ENCODE results near the gene FOXP1. TPM values are rescaled to one million over a fixed set of nuclear protein-coding genes. Genes with fewer than 3 reads are reported as not detected.

FOXP1 gene
- total RNA-seq, 2 experiments from 2014 or later, result 120 to 122 TPM

DNA sequence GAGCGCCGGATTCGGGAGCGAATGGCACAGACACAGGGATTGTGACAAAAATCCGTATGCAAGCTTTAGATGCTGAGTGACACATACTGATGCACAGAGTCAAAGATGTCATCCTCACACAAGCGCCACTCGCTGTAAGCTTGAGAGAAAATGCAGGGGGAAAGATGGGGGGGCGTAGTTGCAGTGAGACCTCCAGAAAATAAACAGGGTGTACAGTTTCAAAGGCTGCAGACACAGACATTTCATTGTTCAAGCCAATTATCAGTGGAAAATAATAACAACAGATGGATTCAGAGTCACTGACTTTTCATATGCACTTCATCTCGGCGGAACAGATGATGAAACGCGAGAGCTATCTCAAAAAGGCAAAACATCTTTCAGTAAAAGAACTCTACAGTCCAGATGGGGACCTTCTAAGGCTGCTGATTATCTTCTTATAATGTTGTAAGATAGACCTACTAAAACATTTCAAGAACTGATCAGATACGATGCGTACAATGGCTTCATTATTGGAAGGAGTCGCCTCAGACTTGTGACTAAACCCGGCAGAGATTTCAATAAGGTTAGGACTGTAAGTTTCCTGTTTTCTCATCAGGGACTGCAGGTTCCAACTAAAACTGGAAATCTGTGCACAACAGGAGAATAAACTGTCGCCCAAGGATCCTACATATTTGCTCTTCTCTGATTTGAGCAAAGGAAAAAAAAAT lies 275.4 kb downstream of the FOXP1 start:
- DNase-seq (no peak), ATAC-seq (no peak)
- Mint-ChIP-seq H3K27me3 (ENCODE audit: low read depth) (no peaks in the 10 kb centered on the region), H3K4me3 (peak overlapping the region; percentile 49), H3K36me3 (ENCODE audit: low read depth) (peaks cover 3% of the 10 kb centered on the region), H3K27ac (peak overlapping the region; percentile 75), H3K4me1 (ENCODE audit: low read depth) (peaks cover 72% of the 10 kb centered on the region), H3K9me3 (ENCODE audit: insufficient read depth) (no peaks in the 10 kb centered on the region)
- ChIA-PET POLR2A (interaction anchor here (0.5 to 1.2 kb wide), 6 partner anchors 50 to 376 kb away, joined by 3 to 8 read pairs (median 4); no protein-coding TSS in a partner anchor), CTCF (interaction anchor here (0.7 to 3.6 kb wide), 11 partner anchors 8 to 759 kb away, joined by 3 to 14 read pairs (median 3); no protein-coding TSS in a partner anchor)

DNA sequence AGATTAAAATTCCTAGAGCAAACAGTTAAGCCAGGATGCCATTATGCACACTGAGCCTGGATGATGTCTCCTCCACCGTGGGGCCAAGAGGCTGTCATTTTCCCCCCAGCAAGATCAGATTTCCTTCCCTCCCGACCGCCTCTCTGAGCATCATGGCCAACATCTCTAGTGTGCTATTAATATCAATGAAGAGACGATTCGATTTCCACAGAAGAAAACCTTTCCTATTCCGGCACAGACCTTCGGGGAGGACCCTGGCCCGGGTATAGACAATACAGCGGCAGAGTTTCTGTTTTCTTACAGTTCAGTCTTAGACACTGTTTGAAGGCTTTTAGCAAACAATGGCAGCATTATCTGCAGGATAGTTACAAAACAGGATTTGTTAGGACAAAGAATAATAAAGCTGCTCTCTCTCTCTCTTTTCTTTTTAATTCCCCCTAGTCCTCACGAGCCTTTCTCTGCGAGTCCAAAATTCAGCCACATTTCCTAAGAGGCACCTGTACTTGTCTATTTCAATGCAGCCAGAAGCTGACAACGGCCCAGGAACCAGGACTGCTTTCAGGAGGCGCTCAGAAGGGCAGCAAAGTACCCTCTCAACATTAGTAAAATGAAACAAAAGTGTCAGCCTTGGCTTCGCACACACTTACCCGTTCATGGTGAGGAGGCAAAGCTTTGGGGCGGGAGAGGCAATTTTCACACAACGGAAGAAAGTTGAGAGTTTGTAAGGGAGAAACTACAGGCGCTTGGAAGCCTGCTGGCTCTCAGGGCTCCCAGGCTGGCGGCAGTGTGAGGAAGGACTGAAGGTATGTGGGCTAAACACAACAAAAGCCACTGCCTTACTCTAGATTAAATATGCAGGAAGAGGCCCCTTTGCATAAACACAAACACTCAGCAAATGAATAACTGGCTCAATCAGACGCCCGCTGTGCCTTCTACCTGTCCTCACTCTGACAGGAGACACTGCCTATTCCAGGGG lies 278.0 kb downstream of the FOXP1 start:
- Mint-ChIP-seq H3K4me1 (ENCODE audit: low read depth) (peaks cover 80% of the 10 kb centered on the region), H3K27ac (peak overlapping the region; percentile 92), H3K36me3 (ENCODE audit: low read depth) (peaks cover 5% of the 10 kb centered on the region), H3K9me3 (ENCODE audit: insufficient read depth) (no peaks in the 10 kb centered on the region), H3K27me3 (ENCODE audit: low read depth) (no peaks in the 10 kb centered on the region), H3K4me3 (peak overlapping the region; percentile 89)
- CTCF ChIA-PET, result interaction anchor here (0.6 to 2.7 kb wide), 12 partner anchors 9 to 755 kb away, joined by 3 to 8 read pairs (median 4); no protein-coding TSS in a partner anchor
- POLR2A ChIA-PET, result interaction anchor here (0.5 to 2.7 kb wide), 6 partner anchors 31 to 279 kb away, joined by 3 to 13 read pairs (median 7); no protein-coding TSS in a partner anchor
- DNase-seq (peak; percentile 46), ATAC-seq (peak; percentile 38)

DNA sequence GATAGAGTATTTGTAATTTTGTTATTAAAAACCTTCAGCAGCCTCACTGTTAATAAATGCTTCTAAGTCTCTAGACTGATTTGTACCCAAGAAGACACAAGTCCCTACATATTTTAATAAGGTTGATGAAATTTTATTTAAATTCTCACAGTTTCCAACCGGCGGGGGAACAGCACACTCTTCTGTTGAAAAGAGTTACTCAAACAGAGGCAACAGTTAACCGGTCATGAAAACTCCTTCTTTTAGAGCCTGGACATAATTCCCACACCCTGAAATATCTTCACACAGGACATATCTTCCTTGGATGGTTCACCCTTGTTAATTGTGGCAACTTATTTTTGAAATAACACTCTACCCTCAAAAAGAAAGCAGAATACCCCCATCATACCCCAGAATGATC lies 278.8 kb downstream of the FOXP1 start:
- DNase-seq, result peak; percentile 60

DNA sequence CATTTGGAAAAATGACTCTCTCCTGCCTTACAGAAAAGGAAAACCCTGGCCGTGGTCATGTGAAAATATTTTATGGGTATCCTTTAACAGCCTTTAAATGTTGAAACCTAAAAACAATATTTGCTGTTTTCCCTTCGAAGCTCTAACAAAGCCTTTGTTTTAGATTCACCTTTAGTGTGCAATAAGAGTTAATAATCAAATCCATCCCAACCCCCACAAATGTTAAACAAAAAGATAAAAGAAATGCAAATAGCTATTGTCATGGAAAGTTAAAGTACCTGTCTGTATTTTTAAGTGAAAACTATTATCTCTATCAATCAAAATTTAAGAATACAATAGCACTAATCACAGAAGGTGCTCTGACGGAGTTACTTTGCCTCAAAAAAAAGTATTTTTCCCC lies 279.3 kb downstream of the FOXP1 start:
- ATAC-seq, result no peak
- Mint-ChIP-seq H3K4me1 (ENCODE audit: low read depth) (peaks cover 80% of the 10 kb centered on the region), H3K27ac (peak overlapping the region; percentile 88), H3K9me3 (ENCODE audit: insufficient read depth) (no peaks in the 10 kb centered on the region), H3K4me3 (peak overlapping the region; percentile 89), H3K36me3 (ENCODE audit: low read depth) (peaks cover 8% of the 10 kb centered on the region), H3K27me3 (ENCODE audit: low read depth) (no peaks in the 10 kb centered on the region)
- CTCF ChIA-PET, result interaction anchor here (0.8 to 4.5 kb wide), 15 partner anchors 52 to 754 kb away, joined by 3 to 18 read pairs (median 5); no protein-coding TSS in a partner anchor
- DNase-seq, result no peak
- POLR2A ChIA-PET, result interaction anchor here (0.6 to 2.7 kb wide), 3 partner anchors 188 to 280 kb away, joined by 3 to 10 read pairs (median 4); no protein-coding TSS in a partner anchor

More for the DNA sequence above, 278.8 kb downstream of the FOXP1 start:
- POLR2A ChIA-PET, result interaction anchor here (0.8 to 2.7 kb wide), 6 partner anchors 32 to 280 kb away, joined by 4 to 13 read pairs (median 7); no protein-coding TSS in a partner anchor
- Mint-ChIP-seq H3K4me1 (ENCODE audit: low read depth) (peaks cover 80% of the 10 kb centered on the region), H3K9me3 (ENCODE audit: insufficient read depth) (no peaks in the 10 kb centered on the region), H3K27ac (peak overlapping the region; percentile 92), H3K4me3 (peak overlapping the region; percentile 89), H3K36me3 (ENCODE audit: low read depth) (peaks cover 6% of the 10 kb centered on the region), H3K27me3 (ENCODE audit: low read depth) (no peaks in the 10 kb centered on the region)
- ATAC-seq, result peak; percentile 19
- CTCF ChIA-PET, result interaction anchor here (0.6 to 4.5 kb wide), 19 partner anchors 9 to 754 kb away, joined by 3 to 18 read pairs (median 4); no protein-coding TSS in a partner anchor

DNA sequence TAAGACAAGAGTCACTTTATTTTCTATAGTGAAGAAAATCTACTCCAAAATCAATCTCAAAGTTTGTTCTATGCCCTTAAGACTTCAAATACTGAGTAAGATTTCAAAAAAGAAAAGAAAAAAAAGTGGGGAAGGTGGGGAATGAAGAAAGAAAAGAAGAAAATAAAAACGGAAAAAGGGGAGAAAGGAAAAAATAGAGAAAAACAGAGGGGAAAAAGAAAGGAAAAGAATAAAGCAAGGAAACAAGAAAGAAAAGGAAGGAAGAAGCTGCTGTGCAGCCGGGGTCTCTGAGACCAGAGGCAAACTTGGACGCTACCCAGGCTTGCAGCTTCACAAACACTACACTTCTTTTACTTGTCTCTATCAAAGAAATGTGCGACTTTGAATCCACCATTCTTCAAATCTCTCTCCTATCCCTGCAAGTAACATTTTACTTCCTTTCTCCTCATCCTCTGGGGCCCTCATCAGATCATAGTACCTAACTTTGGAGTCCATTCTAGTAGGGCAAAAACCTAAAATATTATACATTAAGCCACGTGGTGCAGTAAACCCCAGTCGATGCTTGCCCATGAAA lies 279.8 kb downstream of the FOXP1 start:
- no peaks in the 10 kb centered on the region for H3K9me3 Mint-ChIP-seq (ENCODE audit: insufficient read depth)
- ChIA-PET POLR2A (interaction anchor here (0.6 to 2.7 kb wide), 3 partner anchors 188 to 281 kb away, joined by 3 to 10 read pairs (median 4); no protein-coding TSS in a partner anchor), CTCF (interaction anchor here (0.8 to 4.5 kb wide), 14 partner anchors 53 to 753 kb away, joined by 3 to 18 read pairs (median 5); no protein-coding TSS in a partner anchor)
- DNase-seq (peak; percentile 27), ATAC-seq (no peak)
- H3K36me3 Mint-ChIP-seq (ENCODE audit: low read depth), result peaks cover 9% of the 10 kb centered on the region
- peak overlapping the region; percentile 89 for H3K4me3 Mint-ChIP-seq
- H3K4me1 Mint-ChIP-seq (ENCODE audit: low read depth), result peaks cover 80% of the 10 kb centered on the region
- H3K27ac Mint-ChIP-seq, result peak overlapping the region; percentile 88
- H3K27me3 Mint-ChIP-seq (ENCODE audit: low read depth), result no peaks in the 10 kb centered on the region

DNA sequence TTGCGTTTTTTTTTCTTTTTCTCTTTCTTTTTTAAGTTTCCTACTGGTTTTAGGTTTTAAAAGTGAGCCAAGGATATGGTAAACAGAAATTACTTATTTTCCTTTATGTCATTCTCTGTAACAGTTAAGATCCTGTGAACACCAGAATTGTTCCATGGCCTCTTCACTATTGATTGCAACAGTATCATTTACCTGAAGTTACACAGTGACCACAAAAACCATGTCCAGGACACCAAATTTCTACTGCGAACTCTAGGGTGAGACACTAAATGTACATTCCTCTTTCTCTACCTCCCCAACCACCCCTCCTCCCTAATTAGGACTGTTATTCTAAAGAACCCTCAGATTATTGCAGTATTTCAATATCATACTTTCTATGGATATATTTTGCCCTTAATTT lies 280.9 kb downstream of the FOXP1 start:
- no peak for DNase-seq
- Mint-ChIP-seq H3K9me3 (ENCODE audit: insufficient read depth) (no peaks in the 10 kb centered on the region), H3K27me3 (ENCODE audit: low read depth) (no peaks in the 10 kb centered on the region), H3K4me1 (ENCODE audit: low read depth) (peaks cover 72% of the 10 kb centered on the region), H3K27ac (peak overlapping the region; percentile 92), H3K36me3 (ENCODE audit: low read depth) (peaks cover 12% of the 10 kb centered on the region), H3K4me3 (peak overlapping the region; percentile 89)
- ChIA-PET POLR2A (interaction anchor here (0.6 to 1.9 kb wide), 2 partner anchors 148 to 280 kb away, joined by 4 to 8 read pairs; no protein-coding TSS in a partner anchor), CTCF (interaction anchor here (0.8 to 4.5 kb wide), 8 partner anchors 78 to 294 kb away, joined by 3 to 18 read pairs (median 3); no protein-coding TSS in a partner anchor)
- ATAC-seq, result peak; percentile 17

DNA sequence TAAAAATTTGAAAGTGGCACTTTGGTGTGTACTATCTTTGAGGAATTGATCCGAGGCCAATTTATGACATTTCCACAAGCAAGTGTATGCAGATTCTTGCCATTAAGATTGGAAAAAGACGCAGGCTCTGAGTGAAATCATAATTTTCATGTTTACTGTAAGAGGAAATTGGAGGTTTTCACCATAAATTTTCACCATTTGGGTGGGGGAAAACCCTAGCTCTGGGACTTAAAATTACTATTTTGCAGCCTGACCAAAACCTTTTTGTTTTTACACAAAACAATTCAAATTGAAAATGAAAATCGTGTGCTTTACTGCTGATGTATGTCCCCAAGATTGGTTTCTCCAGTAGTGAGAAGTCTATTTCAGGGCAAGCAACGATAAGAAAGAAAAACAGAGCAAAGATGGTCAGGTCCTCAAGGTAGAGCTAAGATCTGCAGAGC lies 282.6 kb downstream of the FOXP1 start:
- POLR2A ChIA-PET, result interaction anchor here (0.8 to 2.1 kb wide), 5 partner anchors 90 to 282 kb away, joined by 3 to 4 read pairs (median 3); no protein-coding TSS in a partner anchor
- Mint-ChIP-seq H3K9me3 (ENCODE audit: insufficient read depth) (no peaks in the 10 kb centered on the region), H3K27ac (peak overlapping the region; percentile 92), H3K4me1 (ENCODE audit: low read depth) (peaks cover 67% of the 10 kb centered on the region), H3K4me3 (peak overlapping the region; percentile 89), H3K36me3 (ENCODE audit: low read depth) (peaks cover 20% of the 10 kb centered on the region), H3K27me3 (ENCODE audit: low read depth) (no peaks in the 10 kb centered on the region)
- CTCF ChIA-PET, result interaction anchor here (0.8 to 4.5 kb wide), 11 partner anchors 31 to 236 kb away, joined by 3 to 18 read pairs (median 3); no protein-coding TSS in a partner anchor
- no peak for DNase-seq
- ATAC-seq, result no peak

DNA sequence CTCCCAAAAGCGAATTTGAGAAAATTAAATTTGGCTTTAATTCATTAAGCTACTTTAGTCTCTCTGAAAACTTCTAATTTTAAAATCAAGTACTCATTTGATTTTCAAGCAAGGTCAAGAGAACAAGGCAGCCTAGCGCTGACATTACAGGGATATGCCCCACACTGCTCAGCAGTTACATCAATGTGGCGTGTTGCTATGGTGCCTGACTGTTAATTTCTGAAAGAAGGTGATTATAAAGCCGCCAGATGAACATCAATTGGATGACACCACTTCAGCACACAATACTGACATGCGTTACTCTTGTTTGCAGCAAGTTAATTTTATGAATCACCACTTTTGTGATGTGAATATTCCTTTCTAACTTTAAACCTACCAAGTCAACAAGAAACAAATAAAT lies 284.4 kb downstream of the FOXP1 start:
- peaks cover 28% of the 10 kb centered on the region for H3K36me3 Mint-ChIP-seq (ENCODE audit: low read depth)
- H3K9me3 Mint-ChIP-seq (ENCODE audit: insufficient read depth), result no peaks in the 10 kb centered on the region
- CTCF ChIA-PET, result interaction anchor here (1.5 kb wide), 1 partner anchor 31 kb away, joined by 3 read pairs; no protein-coding TSS in a partner anchor
- no peak overlapping the region for H3K4me3 Mint-ChIP-seq
- H3K27ac Mint-ChIP-seq, result no peak overlapping the region
- ATAC-seq (peak; percentile 33), DNase-seq (no peak)
- no peaks in the 10 kb centered on the region for H3K27me3 Mint-ChIP-seq (ENCODE audit: low read depth)
- H3K4me1 Mint-ChIP-seq (ENCODE audit: low read depth), result peaks cover 73% of the 10 kb centered on the region
- POLR2A ChIA-PET, result no interaction called here

DNA sequence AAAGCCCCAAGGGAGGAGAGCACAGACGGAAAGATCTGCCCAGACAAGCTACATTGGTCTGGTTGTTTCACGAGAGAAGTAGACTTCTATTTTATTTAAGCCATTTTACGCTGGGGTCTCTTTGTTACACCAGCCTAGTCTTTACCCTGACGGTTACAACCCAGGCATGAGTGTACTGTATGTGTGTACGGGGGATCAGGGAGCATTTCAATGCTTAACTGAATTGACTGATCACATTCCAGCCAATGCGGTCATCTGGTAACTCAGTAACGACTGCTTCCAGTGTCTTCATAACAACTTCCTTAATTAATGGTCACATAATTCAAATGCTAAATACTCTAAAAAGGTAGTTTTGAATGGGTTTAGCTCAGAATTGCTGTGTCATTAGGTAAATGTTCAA lies 288.6 kb downstream of the FOXP1 start:
- H3K9me3 Mint-ChIP-seq (ENCODE audit: insufficient read depth), result no peaks in the 10 kb centered on the region
- no peak overlapping the region for H3K27ac Mint-ChIP-seq
- H3K4me1 Mint-ChIP-seq (ENCODE audit: low read depth), result peaks cover 47% of the 10 kb centered on the region
- no peak overlapping the region for H3K4me3 Mint-ChIP-seq
- POLR2A ChIA-PET, result no interaction called here
- H3K36me3 Mint-ChIP-seq (ENCODE audit: low read depth), result peaks cover 38% of the 10 kb centered on the region
- CTCF ChIA-PET, result no interaction called here
- DNase-seq (no peak), ATAC-seq (no peak)
- H3K27me3 Mint-ChIP-seq (ENCODE audit: low read depth), result no peaks in the 10 kb centered on the region

DNA sequence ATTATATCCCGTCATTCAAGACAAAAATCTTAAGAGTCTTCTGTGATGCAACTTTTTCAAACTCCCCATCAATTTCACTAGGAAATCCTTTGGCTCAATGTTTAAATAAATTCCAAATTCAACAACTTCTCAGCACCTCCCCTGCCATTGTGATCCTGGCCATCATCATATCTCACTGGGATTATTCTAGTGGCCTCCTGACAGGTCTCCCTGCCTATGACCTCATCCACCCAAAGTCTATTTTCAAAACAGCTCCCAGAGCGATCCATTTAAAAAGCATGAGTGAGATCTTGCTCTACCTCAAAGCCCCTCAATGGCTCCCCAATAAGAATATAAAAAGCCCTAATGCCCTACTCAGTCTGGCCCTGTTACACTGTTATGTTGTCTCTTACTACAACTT lies 293.2 kb downstream of the FOXP1 start:
- H3K4me3 Mint-ChIP-seq, result no peak overlapping the region
- DNase-seq, result no peak
- ChIA-PET CTCF (no interaction called here), POLR2A (no interaction called here)
- peaks cover 29% of the 10 kb centered on the region for H3K4me1 Mint-ChIP-seq (ENCODE audit: low read depth)
- H3K27ac Mint-ChIP-seq, result no peak overlapping the region
- no peaks in the 10 kb centered on the region for H3K9me3 Mint-ChIP-seq (ENCODE audit: insufficient read depth)
- peaks cover 24% of the 10 kb centered on the region for H3K36me3 Mint-ChIP-seq (ENCODE audit: low read depth)
- no peak for ATAC-seq
- no peaks in the 10 kb centered on the region for H3K27me3 Mint-ChIP-seq (ENCODE audit: low read depth)
